ENCODE measurements around the gene CDV3. TPM values are rescaled to one million over a fixed set of nuclear protein-coding genes. Genes with fewer than 3 reads are reported as not detected.

Gene CDV3
- polyA plus RNA-seq, 5 donors, result 96.9 to 122 (median 110) TPM

- no peak for DNase-seq
These were observed 25.8 kb downstream of the CDV3 start for GRCh38 chr3:133599280-133599679.

GRCh38 chr3:133600572-133601081 lies 27.1 kb downstream of the CDV3 start:
- no peak for DNase-seq

- DNase-seq, result no peak
These were observed 32.9 kb downstream of the CDV3 start for GRCh38 chr3:133606342-133606741.

- no peak for DNase-seq
These were observed 33.4 kb downstream of the CDV3 start for GRCh38 chr3:133606902-133607301.

- DNase-seq, result no peak
These were observed 34.3 kb downstream of the CDV3 start for GRCh38 chr3:133607816-133608215.

- DNase-seq, result no peak
These were observed 34.9 kb downstream of the CDV3 start for GRCh38 chr3:133608388-133608787.

GRCh38 chr3:133610031-133610430 lies 36.5 kb downstream of the CDV3 start:
- DNase-seq, result no peak

- DNase-seq, result no peak
These were observed 38.0 kb downstream of the CDV3 start for GRCh38 chr3:133611534-133611933.

- DNase-seq, result no peak
These were observed 46.7 kb downstream of the CDV3 start for GRCh38 chr3:133620066-133620784.

GRCh38 chr3:133627789-133628188 lies 54.3 kb downstream of the CDV3 start:
- no peak for DNase-seq

- no peak for DNase-seq
These were observed 55.7 kb downstream of the CDV3 start for GRCh38 chr3:133629146-133629545.

- DNase-seq, result no peak
These were observed 60.0 kb downstream of the CDV3 start for GRCh38 chr3:133633439-133633838.

Other genes starting within 250 kb of the CDV3 start
- not detected for gene BFSP2, start 173.6 kb upstream of the CDV3 start, polyA plus RNA-seq (ENCODE audit: insufficient read depth in 1 of 5, insufficient read length in 5 of 5, low replicate concordance in 1 of 5)
- gene TOPBP1, start 88.3 kb downstream of the CDV3 start, polyA plus RNA-seq (ENCODE audit: insufficient read depth in 1 of 5, insufficient read length in 5 of 5, low replicate concordance in 1 of 5), result 10 to 100 TPM; 29.7 to 51.5 (median 49.2) TPM
- gene TF, start 172.7 kb downstream of the CDV3 start, polyA plus RNA-seq (ENCODE audit: insufficient read depth in 1 of 5, insufficient read length in 5 of 5, low replicate concordance in 1 of 5), result 10 to 100 TPM in 1 of 5 donors, 1 to 10 TPM in 4; 3.7 to 65.3 (median 4.8) TPM
- 10 to 100 TPM; 40.1 to 48.5 (median 43.7) TPM for gene SRPRB, start 232.1 kb downstream of the CDV3 start, polyA plus RNA-seq (ENCODE audit: insufficient read depth in 1 of 5, insufficient read length in 5 of 5, low replicate concordance in 1 of 5)